HUES64 (cell line): ENCODE results near the gene CCDC158. TPM values are rescaled to one million over a fixed set of nuclear protein-coding genes. Genes with fewer than 3 reads are reported as not detected.
"Not testable (repeated sequence)": the region's sequence is repeated elsewhere in the genome, so short reads cannot be mapped to it uniquely, and the experiment has no call there.

Source experiments
- H3K27ac ChIP-seq: 2 replicates; pipeline ENCODE4 v1.7.0; 2013; ENCODE audit warnings: low read depth, low read length, inconsistent platforms
- H3K27me3 ChIP-seq: 2 replicates; pipeline ENCODE4 v1.6.1; 2013; ENCODE audit warnings: mild to moderate bottlenecking, low read length; ENCODE audit not compliant: insufficient read depth
- H3K36me3 ChIP-seq: 2 replicates; pipeline ENCODE4 v1.6.1; 2013; ENCODE audit warnings: mild to moderate bottlenecking, low read length; ENCODE audit not compliant: insufficient read depth
- H3K4me1 ChIP-seq: 2 replicates; pipeline ENCODE4 v1.6.1; 2013; ENCODE audit warnings: mild to moderate bottlenecking, low read length, moderate library complexity; ENCODE audit not compliant: insufficient read depth
- H3K4me3 ChIP-seq: 2 replicates; pipeline ENCODE4 v1.5.1; 2013; ENCODE audit warnings: mild to moderate bottlenecking, low read length, moderate library complexity
- H3K9ac ChIP-seq: 2 replicates; pipeline ENCODE4 v1.6.1; 2013; ENCODE audit warnings: mild to moderate bottlenecking, low read depth, low read length
- H3K9me3 ChIP-seq: 2 replicates; pipeline ENCODE4 v1.6.1; 2013; ENCODE audit warnings: low read depth, low read length; ENCODE audit not compliant: insufficient read depth
- WGBS: fragments of 150-250, 120-280 bp; methylation state at CpG from one replicate; pipeline ENCODE4 v1.1.7; 2013; ENCODE audit warnings: missing lambda C conversion rate; 5-methylcytosine and 5-hydroxymethylcytosine counted together
- polyA plus RNA-seq, 2 experiments: library from polyadenylated mRNA; stranded (reverse); fragments of 50-300 nt; gene quantifications; one replicate each; pipeline ENCODE4 v1.2.3, GENCODE V29; 2013

The CCDC158 gene
- polyA plus RNA-seq (2013, experiment 1 of 2): not detected
- polyA plus RNA-seq (2013, experiment 2 of 2): not detected

GRCh38 chr4:76420762-76421581, at the start of gene CCDC158:
CCDC158 (minus strand) TSS chr4:76421141; CDS start chr4:76403207, 17,934 bp downstream.
- Histone ChIP-seq H3K36me3 (no peaks in the 10 kb centered on the region), H3K4me3 (no peak within 1 kb of the TSS)

GRCh38 chr4:76470532-76470931, 49.6 kb upstream of the CCDC158 start:
- Histone ChIP-seq H3K4me3 (no peak overlapping the region), H3K4me1 (peaks cover 10% of the 10 kb centered on the region; the same call in 1 of the 2 replicates), H3K36me3 (no peaks in the 10 kb centered on the region), H3K27me3 (no peaks in the 10 kb centered on the region), H3K27ac (no peak overlapping the region), H3K9ac (no peak overlapping the region), H3K9me3 (no peaks in the 10 kb centered on the region)
- 93% methylated on average over 1 of the region's 1 CpG for WGBS

More at GRCh38 chr4:76420762-76421581, at the start of gene CCDC158:
- 97% methylated on average over 79 of the region's 79 CpGs for WGBS
- H3K9me3 ChIP-seq: peaks cover 9% of the 10 kb centered on the region; the same call in 1 of the 2 replicates
- no peak within 1 kb of the TSS for H3K9ac ChIP-seq
- H3K27me3 ChIP-seq: no peaks in the 10 kb centered on the region
- no peak within 1 kb of the TSS for H3K27ac ChIP-seq
- H3K4me1 ChIP-seq: no peaks in the 10 kb centered on the region

DNA sequence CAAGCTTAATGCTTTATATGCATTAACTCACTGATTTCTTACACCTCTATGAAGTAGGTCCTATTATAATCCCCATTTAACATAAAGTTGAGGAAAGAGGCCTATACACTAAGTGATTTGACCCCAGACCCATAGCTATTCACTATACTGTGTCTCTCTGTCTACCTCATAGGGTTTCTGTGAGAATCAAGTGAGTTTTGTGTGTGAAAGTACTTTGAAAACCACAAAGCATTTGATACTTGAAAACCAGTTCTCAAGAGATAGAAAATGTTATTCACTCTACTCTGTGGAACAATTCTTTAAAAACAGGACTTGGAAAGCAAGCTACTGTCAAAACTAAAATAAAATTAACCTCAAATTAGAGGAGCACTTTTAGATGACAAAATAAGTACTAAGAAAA, 49.1 kb upstream of the CCDC158 start:
- Histone ChIP-seq H3K9ac (no peak overlapping the region), H3K27me3 (no peaks in the 10 kb centered on the region), H3K9me3 (no peaks in the 10 kb centered on the region), H3K27ac (no peak overlapping the region), H3K36me3 (no peaks in the 10 kb centered on the region; the same call in 1 of the 2 replicates), H3K4me1 (peaks cover 10% of the 10 kb centered on the region; the same call in 1 of the 2 replicates), H3K4me3 (no peak overlapping the region)

- H3K9ac ChIP-seq: no peak overlapping the region
- H3K27me3 ChIP-seq: no peaks in the 10 kb centered on the region
- H3K36me3 ChIP-seq: peaks cover 4% of the 10 kb centered on the region; the same call in 1 of the 2 replicates
- H3K4me3 ChIP-seq: no peak overlapping the region
- peaks cover 21% of the 10 kb centered on the region for H3K9me3 ChIP-seq
- no peak overlapping the region for H3K27ac ChIP-seq
- H3K4me1 ChIP-seq: peaks cover 27% of the 10 kb centered on the region
- WGBS: 97% methylated on average over 2 of the region's 2 CpGs
These were observed 42.6 kb upstream of the CCDC158 start for GRCh38 chr4:76463568-76463967.

GRCh38 chr4:76459291-76459723, 38.4 kb upstream of the CCDC158 start:
- Histone ChIP-seq H3K4me1 (peaks cover 28% of the 10 kb centered on the region), H3K36me3 (peaks cover 4% of the 10 kb centered on the region; the same call in 1 of the 2 replicates), H3K9ac (peak overlapping the region; percentile 69), H3K27me3 (no peaks in the 10 kb centered on the region), H3K9me3 (peaks cover 19% of the 10 kb centered on the region), H3K4me3 (peak overlapping the region; percentile 33; the same call in 1 of the 2 replicates), H3K27ac (peak overlapping the region; percentile 78)
- WGBS: 10% methylated on average over 11 of the region's 11 CpGs

- Histone ChIP-seq H3K4me3 (peak overlapping the region; percentile 33; the same call in 1 of the 2 replicates), H3K27me3 (no peaks in the 10 kb centered on the region), H3K27ac (peak overlapping the region; percentile 78), H3K9ac (peak overlapping the region; percentile 69), H3K36me3 (peaks cover under 1% of the 10 kb centered on the region; the same call in 1 of the 2 replicates), H3K9me3 (peaks cover 14% of the 10 kb centered on the region), H3K4me1 (peaks cover 28% of the 10 kb centered on the region)
- 0% methylated on average over 2 of the region's 3 CpGs for whole genome bisulfite sequencing
These were observed 37.9 kb upstream of the CCDC158 start for GRCh38 chr4:76458825-76459224.

DNA sequence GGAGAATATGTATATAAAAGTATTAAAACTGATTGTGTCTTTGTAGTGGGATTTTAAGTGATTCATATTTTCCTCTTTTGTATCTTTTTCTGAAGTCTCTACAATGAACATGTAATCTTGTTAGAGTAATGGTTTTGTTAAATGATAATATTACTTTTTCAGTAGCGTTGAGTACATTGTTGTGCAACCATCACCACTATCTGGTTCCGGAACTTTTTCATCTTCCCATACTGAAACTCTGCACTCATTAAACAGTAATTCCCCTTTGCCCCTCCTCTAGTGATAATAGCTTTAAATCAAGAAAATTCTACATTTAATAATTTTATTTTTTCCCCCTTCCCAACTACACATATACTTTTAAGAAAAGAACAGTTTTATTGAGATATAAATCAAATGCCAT, 37.4 kb upstream of the CCDC158 start:
- H3K9ac ChIP-seq: peak overlapping the region; percentile 69
- H3K27ac ChIP-seq: peak overlapping the region; percentile 78
- WGBS: 91% methylated on average over 2 of the region's 2 CpGs
- no peak overlapping the region for H3K4me3 ChIP-seq
- H3K27me3 ChIP-seq: no peaks in the 10 kb centered on the region
- H3K9me3 ChIP-seq: peaks cover 9% of the 10 kb centered on the region
- H3K4me1 ChIP-seq: peaks cover 28% of the 10 kb centered on the region
- H3K36me3 ChIP-seq: no peaks in the 10 kb centered on the region; the same call in 1 of the 2 replicates

- H3K4me1 ChIP-seq: peaks cover 28% of the 10 kb centered on the region
- WGBS: 91% methylated on average over 6 of the region's 7 CpGs
- H3K4me3 ChIP-seq: no peak overlapping the region
- H3K36me3 ChIP-seq: no peaks in the 10 kb centered on the region; the same call in 1 of the 2 replicates
- H3K9ac ChIP-seq: peak overlapping the region; percentile 69; the same call in 1 of the 2 replicates
- peak overlapping the region; percentile 78 for H3K27ac ChIP-seq
- peaks cover 6% of the 10 kb centered on the region; the same call in 1 of the 2 replicates for H3K9me3 ChIP-seq
- H3K27me3 ChIP-seq: no peaks in the 10 kb centered on the region
These were observed 36.9 kb upstream of the CCDC158 start for GRCh38 chr4:76457885-76458284.

DNA sequence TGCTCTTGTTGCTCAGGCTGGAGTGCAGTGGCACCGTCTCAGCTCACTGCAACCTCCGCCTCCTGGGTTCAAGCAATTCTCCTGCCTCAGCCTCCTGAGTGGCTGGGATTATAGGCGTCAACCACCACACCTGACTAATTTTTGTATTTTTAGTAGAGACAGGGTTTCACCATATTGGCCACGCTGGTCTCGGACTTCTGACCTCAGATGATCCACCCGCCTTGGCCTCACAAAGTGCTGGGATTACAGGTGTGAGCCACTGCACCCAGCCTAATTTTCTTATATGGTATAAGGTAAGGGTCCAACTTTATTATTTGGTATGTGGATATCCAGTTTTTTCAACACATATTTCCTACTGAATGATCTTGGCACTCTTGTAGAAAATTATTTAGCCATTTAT, 33.1 kb upstream of the CCDC158 start:
- not testable (repeated sequence) for H3K27me3 ChIP-seq, H3K9ac ChIP-seq, H3K9me3 ChIP-seq, H3K36me3 ChIP-seq, H3K4me3 ChIP-seq, H3K27ac ChIP-seq
- 96% methylated on average over 6 of the region's 6 CpGs for WGBS
- H3K4me1 ChIP-seq: peaks cover 26% of the 10 kb centered on the region

DNA sequence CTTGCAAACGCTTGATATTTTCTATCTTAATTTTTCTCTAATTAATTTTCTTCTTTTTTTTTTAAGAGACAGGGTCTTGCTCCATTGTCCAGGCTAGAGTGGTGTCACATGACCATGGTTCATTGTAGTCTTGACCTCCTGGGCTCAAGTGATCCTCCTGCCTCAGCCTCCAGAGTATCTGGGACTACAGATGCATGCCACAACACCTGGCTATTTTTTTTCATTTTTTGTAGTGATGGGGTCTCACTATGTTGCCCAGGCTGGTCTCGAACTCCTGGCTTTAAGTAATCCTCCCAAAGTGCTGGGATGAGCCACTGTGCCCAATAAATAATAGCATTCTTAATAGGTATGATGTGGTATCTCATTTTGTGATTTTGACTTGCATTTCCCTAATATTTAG, 32.3 kb upstream of the CCDC158 start:
- Histone ChIP-seq H3K9ac (no peak overlapping the region), H3K4me1 (peaks cover 25% of the 10 kb centered on the region), H3K9me3 (no peaks in the 10 kb centered on the region), H3K36me3 (no peaks in the 10 kb centered on the region), H3K27ac (no peak overlapping the region), H3K27me3 (no peaks in the 10 kb centered on the region), H3K4me3 (no peak overlapping the region)
- 76% methylated on average over 2 of the region's 2 CpGs for WGBS

GRCh38 chr4:76449833-76450232, 28.9 kb upstream of the CCDC158 start:
- peak overlapping the region; percentile 24; the same call in 1 of the 2 replicates for H3K27ac ChIP-seq
- H3K9me3 ChIP-seq: no peaks in the 10 kb centered on the region
- no peak overlapping the region for H3K9ac ChIP-seq
- no peaks in the 10 kb centered on the region for H3K36me3 ChIP-seq
- 59% methylated on average over 2 of the region's 2 CpGs for WGBS
- H3K27me3 ChIP-seq: no peaks in the 10 kb centered on the region
- peaks cover 30% of the 10 kb centered on the region; the same call in 1 of the 2 replicates for H3K4me1 ChIP-seq
- H3K4me3 ChIP-seq: no peak overlapping the region
